AG09309 (cell line): ENCODE results near the gene CREB5.
A peak's percentile ranks its signal among the peaks of the same experiment; 100 is the strongest.

ENCODE experiments used
- DNase-seq: peaks from one replicate; pipeline ENCODE4 v3.0.0-alpha.2; 2010; ENCODE audit warnings: low read depth
- H3K4me3 ChIP-seq: 2 replicates; pipeline ENCODE4 v1.5.1; 2011; ENCODE audit warnings: mild to moderate bottlenecking, low read depth, low read length, moderate library complexity; ENCODE audit not compliant: control insufficient read depth
- CTCF ChIP-seq: IDR thresholded peaks from 2 replicates; pipeline ENCODE4 v1.5.1; 2011; ENCODE audit warnings: mild to moderate bottlenecking, low read depth, low read length, inconsistent platforms; ENCODE audit not compliant: insufficient read depth, control insufficient read depth; ENCODE audit errors: missing control alignments

Gene CREB5

DNA sequence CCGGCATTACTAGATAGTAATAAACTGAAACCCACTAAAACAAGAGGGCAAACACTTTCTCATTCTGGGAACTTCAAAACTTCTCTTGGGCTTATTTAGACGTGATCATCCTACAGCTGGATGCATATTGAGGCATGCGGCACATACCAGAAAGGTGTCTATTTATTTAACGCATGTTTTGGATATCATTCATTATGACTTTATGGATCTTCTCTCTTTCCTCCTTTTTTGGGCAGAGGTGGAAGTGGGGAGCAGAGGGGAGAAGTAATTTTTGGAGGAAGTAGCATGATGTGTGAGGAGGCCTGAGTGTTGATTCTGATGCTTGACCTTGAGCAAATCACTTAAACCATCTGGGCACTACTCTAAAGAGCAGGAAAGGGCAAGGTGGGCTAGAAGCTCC is 275.2 kb downstream of the CREB5 start:
- TF ChIP-seq CTCF: no peak
- DNase-seq: no peak
- H3K4me3 ChIP-seq: no peak overlapping the region

- no peak for TF ChIP-seq CTCF
- H3K4me3 ChIP-seq: no peak overlapping the region
- no peak for DNase-seq
Observed at GRCh38 chr7:28688174-28688573, 275.9 kb downstream of the CREB5 start.

- H3K4me3 ChIP-seq: no peak overlapping the region
- DNase-seq: peak; percentile 21
Observed at GRCh38 chr7:28688651-28689050, 276.3 kb downstream of the CREB5 start.

GRCh38 chr7:28695300-28696295 is 283.3 kb downstream of the CREB5 start:
- no peak overlapping the region for H3K4me3 ChIP-seq
- no peak for DNase-seq
- TF ChIP-seq CTCF: no peak

More at GRCh38 chr7:28688651-28689050, 276.3 kb downstream of the CREB5 start:
- no peak for TF ChIP-seq CTCF

GRCh38 chr7:28697913-28698563 is 285.7 kb downstream of the CREB5 start:
- no peak for DNase-seq
- TF ChIP-seq CTCF: no peak
- no peak overlapping the region for H3K4me3 ChIP-seq

- no peak for DNase-seq
- no peak for TF ChIP-seq CTCF
- H3K4me3 ChIP-seq: no peak overlapping the region
Observed at GRCh38 chr7:28698840-28699239, 286.5 kb downstream of the CREB5 start.
